ENCODE results near the gene GANAB.
A peak's percentile ranks its signal among the peaks of the same experiment; 100 is the strongest.
"Not testable (repeated sequence)": the region's sequence is repeated elsewhere in the genome, so short reads cannot be mapped to it uniquely, and the experiment has no call there.

The GANAB gene

DNA sequence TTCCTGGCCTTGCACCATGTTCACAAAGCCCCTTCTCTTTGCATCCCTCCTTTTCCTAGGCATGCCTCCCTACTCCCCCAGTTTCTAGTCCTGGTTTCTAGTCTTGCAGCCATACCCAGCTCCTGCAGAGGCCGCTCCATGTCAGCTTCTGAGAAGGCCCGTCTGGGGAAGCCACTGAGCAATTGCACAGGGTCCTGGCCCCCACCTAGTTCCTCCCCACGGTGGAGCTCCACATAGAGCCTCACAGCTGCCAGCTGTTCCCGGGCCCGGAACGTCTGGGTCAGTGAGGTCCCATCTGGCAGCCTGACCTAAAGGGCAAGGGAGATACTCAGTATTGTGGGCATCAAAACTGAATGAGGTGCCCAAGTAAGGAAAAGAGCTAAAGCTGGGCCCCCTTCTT is 30.3 kb upstream of the GANAB start:
- no peak overlapping the region for H3K4me2 ChIP-seq (ENCODE audit: low read length)
- no peaks in the 10 kb centered on the region for H3K27me3 ChIP-seq (ENCODE audit: insufficient read depth, low read length)
- no peak for DNase-seq
- H3K36me3 ChIP-seq (ENCODE audit: control insufficient read depth in 1 of 2, insufficient read depth in 2 of 2, low read length in 2 of 2): peaks cover 19 to 21% of the 10 kb centered on the region in 2 experiments
- no CpG with 5 or more reads among the region's 6 CpGs for WGBS (ENCODE audit: extremely low coverage, insufficient coverage, insufficient read length)
- H4K12ac ChIP-seq (ENCODE audit: low read depth, low read length): no peak overlapping the region
- peaks cover 9% of the 10 kb centered on the region for H3K79me2 ChIP-seq (ENCODE audit: control insufficient read depth, insufficient read depth, low read length, poor library complexity)
- H3K4me1 ChIP-seq (ENCODE audit: control insufficient read depth in 1 of 2, insufficient read depth in 2 of 2, low read length in 2 of 2): peaks cover 6 to 9% of the 10 kb centered on the region in 2 experiments
- no peak overlapping the region for H3K18ac ChIP-seq (ENCODE audit: low read length)
- no peak overlapping the region for H4K8ac ChIP-seq (ENCODE audit: low read depth, low read length)
- peaks cover 10% of the 10 kb centered on the region for H3K79me1 ChIP-seq (ENCODE audit: low read length)
- no peak overlapping the region for H3K23ac ChIP-seq (ENCODE audit: low read length)
- H3K9me3 ChIP-seq (ENCODE audit: insufficient read depth, low read depth, low read length): peaks cover 3% of the 10 kb centered on the region
- peak overlapping the region; percentile 19 for H3K4ac ChIP-seq (ENCODE audit: low read depth, low read length)
- H2AFZ ChIP-seq (ENCODE audit: insufficient read depth, low read length, poor library complexity): no peak overlapping the region
- H3K14ac ChIP-seq (ENCODE audit: low read length): no peak overlapping the region
- no peak overlapping the region for H3K27ac ChIP-seq (ENCODE audit: low read depth, low read length)
- no peak overlapping the region for H3K4me3 ChIP-seq (ENCODE audit: low read depth, low read length)
- H2BK12ac ChIP-seq (ENCODE audit: low read length): no peak overlapping the region
- H2BK5ac ChIP-seq (ENCODE audit: low read depth, low read length, poor library complexity): no peak overlapping the region
- no peak overlapping the region for H3K9ac ChIP-seq (ENCODE audit: low read length)
- no peak overlapping the region for H2AK5ac ChIP-seq (ENCODE audit: low read length)
- H4K91ac ChIP-seq (ENCODE audit: low read depth, low read length): no peak overlapping the region
- no peak overlapping the region for H2BK120ac ChIP-seq (ENCODE audit: insufficient read depth, low read length, poor library complexity)

DNA sequence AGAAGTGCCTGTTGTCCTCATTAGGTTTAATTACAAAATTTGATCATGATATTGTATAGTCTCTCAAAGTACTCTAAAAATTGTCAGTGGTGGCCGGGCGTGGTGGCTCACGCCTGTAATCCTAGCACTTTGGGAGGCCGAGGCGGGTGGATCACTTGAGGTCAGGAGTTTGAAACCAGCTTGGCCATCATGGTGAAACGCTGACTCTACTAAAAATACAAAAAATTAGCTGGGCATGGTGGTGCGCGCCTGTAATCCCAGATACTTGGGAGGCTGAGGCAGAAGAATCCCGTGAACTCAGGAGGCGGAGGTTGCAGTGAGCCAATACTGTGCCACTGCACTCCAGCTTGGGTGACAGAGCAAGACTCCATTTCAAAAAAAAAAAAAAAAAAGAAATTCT is 29.0 kb upstream of the GANAB start:
- H3K9ac ChIP-seq (ENCODE audit: low read length); H3K27me3 ChIP-seq (ENCODE audit: insufficient read depth, low read length); H2BK12ac ChIP-seq (ENCODE audit: low read length); H3K9me3 ChIP-seq (ENCODE audit: insufficient read depth, low read depth, low read length); H2BK5ac ChIP-seq (ENCODE audit: low read depth, low read length, poor library complexity); H4K8ac ChIP-seq (ENCODE audit: low read depth, low read length); H3K27ac ChIP-seq (ENCODE audit: low read depth, low read length); H2BK120ac ChIP-seq (ENCODE audit: insufficient read depth, low read length, poor library complexity); H3K18ac ChIP-seq (ENCODE audit: low read length); H3K23ac ChIP-seq (ENCODE audit: low read length); H3K4me2 ChIP-seq (ENCODE audit: low read length); H4K91ac ChIP-seq (ENCODE audit: low read depth, low read length); DNase-seq; H2AK5ac ChIP-seq (ENCODE audit: low read length); H2AFZ ChIP-seq (ENCODE audit: insufficient read depth, low read length, poor library complexity); H3K4me3 ChIP-seq (ENCODE audit: low read depth, low read length); H3K4me1 ChIP-seq (ENCODE audit: control insufficient read depth in 1 of 2, insufficient read depth in 2 of 2, low read length in 2 of 2); H4K12ac ChIP-seq (ENCODE audit: low read depth, low read length); H3K4ac ChIP-seq (ENCODE audit: low read depth, low read length); H3K14ac ChIP-seq (ENCODE audit: low read length): not testable (repeated sequence)
- no CpG with 5 or more reads among the region's 10 CpGs for WGBS (ENCODE audit: extremely low coverage, insufficient coverage, insufficient read length)
- H3K36me3 ChIP-seq (ENCODE audit: control insufficient read depth in 1 of 2, insufficient read depth in 2 of 2, low read length in 2 of 2): peaks cover 19 to 21% of the 10 kb centered on the region in 2 experiments
- peaks cover 17% of the 10 kb centered on the region for H3K79me1 ChIP-seq (ENCODE audit: low read length)
- peaks cover 12% of the 10 kb centered on the region for H3K79me2 ChIP-seq (ENCODE audit: control insufficient read depth, insufficient read depth, low read length, poor library complexity)

DNA sequence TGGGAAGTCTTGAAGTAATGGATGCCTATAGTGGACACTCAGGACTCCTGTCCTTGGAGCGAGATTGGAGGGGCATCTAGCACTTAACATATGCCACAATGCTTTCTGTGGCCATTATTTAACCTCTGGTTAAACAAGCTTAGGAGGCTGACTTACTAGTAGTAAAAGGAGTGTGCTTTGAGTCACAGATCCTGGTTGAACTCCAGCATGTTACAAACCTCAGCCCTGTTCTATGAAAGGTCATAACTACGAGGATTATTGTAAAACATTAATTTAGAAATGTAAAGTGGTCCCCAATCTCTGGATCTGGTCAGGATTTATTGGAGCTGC is 26.7 kb upstream of the GANAB start:
- Histone ChIP-seq H3K18ac (ENCODE audit: low read length) (no peak overlapping the region), H3K79me1 (ENCODE audit: low read length) (peaks cover 12% of the 10 kb centered on the region)
- no CpG with 5 or more reads among the region's 2 CpGs for WGBS (ENCODE audit: extremely low coverage, insufficient coverage, insufficient read length)

DNA sequence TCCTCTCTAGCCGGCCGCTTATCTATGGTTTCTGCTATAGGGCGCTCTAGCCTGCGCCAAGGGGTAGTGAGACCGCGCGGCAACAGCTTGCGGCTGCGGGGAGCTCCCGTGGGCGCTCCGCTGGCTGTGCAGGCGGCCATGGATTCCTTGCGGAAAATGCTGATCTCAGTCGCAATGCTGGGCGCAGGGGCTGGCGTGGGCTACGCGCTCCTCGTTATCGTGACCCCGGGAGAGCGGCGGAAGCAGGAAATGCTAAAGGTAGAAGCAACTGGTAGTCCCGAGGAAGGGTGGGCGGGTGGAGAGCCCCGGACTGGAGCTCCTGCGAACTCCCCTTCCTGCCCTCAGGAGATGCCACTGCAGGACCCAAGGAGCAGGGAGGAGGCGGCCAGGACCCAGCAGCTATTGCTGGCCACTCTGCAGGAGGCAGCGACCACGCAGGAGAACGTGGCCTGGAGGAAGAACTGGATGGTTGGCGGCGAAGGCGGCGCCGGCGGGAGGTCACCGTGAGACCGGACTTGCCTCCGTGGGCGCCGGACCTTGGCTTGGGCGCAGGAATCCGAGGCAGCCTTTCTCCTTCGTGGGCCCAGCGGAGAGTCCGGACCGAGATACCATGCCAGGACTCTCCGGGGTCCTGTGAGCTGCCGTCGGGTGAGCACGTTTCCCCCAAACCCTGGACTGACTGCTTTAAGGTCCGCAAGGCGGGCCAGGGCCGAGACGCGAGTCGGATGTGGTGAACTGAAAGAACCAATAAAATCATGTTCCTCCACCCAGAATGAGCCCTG is 25.4 kb upstream of the GANAB start, which contains the start of the genes LBHD1 and UQCC3:
Gene LBHD1, minus strand, starts transcription at position 660 of the 782 bp plus-strand sequence. CDS start 2,236 bp downstream, outside the sequence.
Gene UQCC3, plus strand, starts transcription at position 66 of the 782 bp plus-strand sequence. Its CDS starts 73 bp downstream, at position 139.
- H3K4me2 ChIP-seq (ENCODE audit: low read length): peak within 1 kb of the TSS; percentile 83
- peak within 1 kb of the TSS; percentile 83 for H3K4me3 ChIP-seq (ENCODE audit: low read depth, low read length)
- H2AFZ ChIP-seq (ENCODE audit: insufficient read depth, low read length, poor library complexity): peak within 1 kb of the TSS; percentile 94
- WGBS (ENCODE audit: extremely low coverage, insufficient coverage, insufficient read length): no CpG with 5 or more reads among the region's 59 CpGs
- no peak within 1 kb of the TSS for H3K23ac ChIP-seq (ENCODE audit: low read length)
- peaks cover 12% of the 10 kb centered on the region for H3K79me1 ChIP-seq (ENCODE audit: low read length)
- peak within 1 kb of the TSS; percentile 62 for H2AK5ac ChIP-seq (ENCODE audit: low read length)
- peak within 1 kb of the TSS; percentile 91 for H3K27ac ChIP-seq (ENCODE audit: low read depth, low read length)
- peaks cover 13 to 22% of the 10 kb centered on the region in 2 experiments for H3K36me3 ChIP-seq (ENCODE audit: control insufficient read depth in 1 of 2, insufficient read depth in 2 of 2, low read length in 2 of 2)
- H3K9ac ChIP-seq (ENCODE audit: low read length): peak within 1 kb of the TSS; percentile 86
- H2BK120ac ChIP-seq (ENCODE audit: insufficient read depth, low read length, poor library complexity): peak within 1 kb of the TSS; percentile 72
- H3K14ac ChIP-seq (ENCODE audit: low read length): peak within 1 kb of the TSS; percentile 89
- peak within 1 kb of the TSS; percentile 91 for H4K8ac ChIP-seq (ENCODE audit: low read depth, low read length)
- peak within 1 kb of the TSS; percentile 80 for H2BK5ac ChIP-seq (ENCODE audit: low read depth, low read length, poor library complexity)
- H3K4ac ChIP-seq (ENCODE audit: low read depth, low read length): peak within 1 kb of the TSS; percentile 53
- H2BK12ac ChIP-seq (ENCODE audit: low read length): no peak within 1 kb of the TSS
- peak within 1 kb of the TSS; percentile 90 for H3K18ac ChIP-seq (ENCODE audit: low read length)
- peaks cover 3 to 8% of the 10 kb centered on the region in 2 experiments for H3K4me1 ChIP-seq (ENCODE audit: control insufficient read depth in 1 of 2, insufficient read depth in 2 of 2, low read length in 2 of 2)
- no peaks in the 10 kb centered on the region for H3K9me3 ChIP-seq (ENCODE audit: insufficient read depth, low read depth, low read length)
- H3K27me3 ChIP-seq (ENCODE audit: insufficient read depth, low read length): no peaks in the 10 kb centered on the region
- peak; percentile 79 to 85 for DNase-seq
- H3K79me2 ChIP-seq (ENCODE audit: control insufficient read depth, insufficient read depth, low read length, poor library complexity): peaks cover 6% of the 10 kb centered on the region
- peak within 1 kb of the TSS; percentile 78 for H4K91ac ChIP-seq (ENCODE audit: low read depth, low read length)
- H4K12ac ChIP-seq (ENCODE audit: low read depth, low read length): peak within 1 kb of the TSS; percentile 75

More for the DNA sequence above, 26.7 kb upstream of the GANAB start:
- no peak for DNase-seq
- Histone ChIP-seq H3K9ac (ENCODE audit: low read length) (no peak overlapping the region), H2BK5ac (ENCODE audit: low read depth, low read length, poor library complexity) (no peak overlapping the region), H3K79me2 (ENCODE audit: control insufficient read depth, insufficient read depth, low read length, poor library complexity) (peaks cover 6% of the 10 kb centered on the region), H3K27ac (ENCODE audit: low read depth, low read length) (no peak overlapping the region), H4K91ac (ENCODE audit: low read depth, low read length) (no peak overlapping the region), H2BK12ac (ENCODE audit: low read length) (no peak overlapping the region), H2AK5ac (ENCODE audit: low read length) (no peak overlapping the region), H3K27me3 (ENCODE audit: insufficient read depth, low read length) (no peaks in the 10 kb centered on the region), H2BK120ac (ENCODE audit: insufficient read depth, low read length, poor library complexity) (no peak overlapping the region), H4K8ac (ENCODE audit: low read depth, low read length) (no peak overlapping the region), H3K14ac (ENCODE audit: low read length) (no peak overlapping the region), H3K4me2 (ENCODE audit: low read length) (no peak overlapping the region), H3K4me3 (ENCODE audit: low read depth, low read length) (no peak overlapping the region), H3K9me3 (ENCODE audit: insufficient read depth, low read depth, low read length) (peaks cover 2% of the 10 kb centered on the region), H2AFZ (ENCODE audit: insufficient read depth, low read length, poor library complexity) (no peak overlapping the region), H4K12ac (ENCODE audit: low read depth, low read length) (no peak overlapping the region), H3K36me3 (ENCODE audit: control insufficient read depth in 1 of 2, insufficient read depth in 2 of 2, low read length in 2 of 2) (peaks cover 19 to 24% of the 10 kb centered on the region in 2 experiments), H3K4ac (ENCODE audit: low read depth, low read length) (no peak overlapping the region), H3K23ac (ENCODE audit: low read length) (no peak overlapping the region), H3K4me1 (ENCODE audit: control insufficient read depth in 1 of 2, insufficient read depth in 2 of 2, low read length in 2 of 2) (peaks cover 6% of the 10 kb centered on the region in 2 experiments)
